A673 (cell line): Measurements from ENCODE around the gene MYBPHL. TPM values are rescaled to one million over a fixed set of nuclear protein-coding genes. Genes with fewer than 3 reads are reported as not detected.

ENCODE experiments used
- BruUV-seq: library from RNA; stranded (reverse); fragments of 400-500 nt; replicated peaks from 2 replicates; lab custom pipeline; 2021; lab: Mats Ljungman, UMichigan
- CTCF ChIA-PET: fragments of 300-600 bp; sonication (Branson Sonifier 250); formaldehyde crosslinking; loops from one replicate; lab custom pipeline; 2022; ENCODE audit warnings: antibody characterized with exemption; lab: Charles Lee
- POLR2A ChIA-PET: fragments of 300-600 bp; sonication (Branson Sonifier 250); formaldehyde crosslinking; loops from one replicate; lab custom pipeline; 2022; ENCODE audit warnings: antibody characterized with exemption; ENCODE audit not compliant: low non-redundant PET; lab: Charles Lee
- DNase-seq: peaks from one replicate; pipeline ENCODE4 v3.0.0-alpha.2; 2015; ENCODE audit warnings: low spot score
- H3K27ac ChIP-seq: fragments of 200-600 bp; sonication (generic); 2 replicates; pipeline ENCODE4 v1.5.1; 2016; ENCODE audit warnings: mixed run types, low read depth, mild to moderate bottlenecking, mixed read lengths, antibody characterized with exemption, low read length; ENCODE audit not compliant: poor library complexity, severe bottlenecking
- H3K27me3 ChIP-seq: fragments of 200-600 bp; sonication (generic); replicated peaks from 2 replicates; pipeline ENCODE4 v1.6.1; 2017; ENCODE audit warnings: mixed run types, low read depth, mild to moderate bottlenecking, mixed read lengths, antibody characterized with exemption, low read length; ENCODE audit not compliant: insufficient read depth, poor library complexity
- H3K36me3 ChIP-seq: fragments of 200-600 bp; sonication (generic); 2 replicates; pipeline ENCODE4 v1.6.1; 2016; ENCODE audit warnings: mixed run types, mild to moderate bottlenecking, mixed read lengths, antibody characterized with exemption, low read length; ENCODE audit not compliant: insufficient read depth, poor library complexity, severe bottlenecking
- H3K4me1 ChIP-seq: fragments of 200-600 bp; sonication (generic); 2 replicates; pipeline ENCODE4 v1.6.1; 2017; ENCODE audit warnings: mixed run types, mild to moderate bottlenecking, mixed read lengths, antibody characterized with exemption, low read length; ENCODE audit not compliant: insufficient read depth, poor library complexity, severe bottlenecking
- H3K4me3 ChIP-seq: fragments of 200-600 bp; sonication (generic); 2 replicates; pipeline ENCODE4 v1.5.1; 2016; ENCODE audit warnings: low read depth, mixed run types, mild to moderate bottlenecking, mixed read lengths, low read length; ENCODE audit not compliant: poor library complexity, severe bottlenecking
- H3K9me3 ChIP-seq: fragments of 200-600 bp; sonication (generic); 2 replicates; pipeline ENCODE4 v1.6.1; 2016; ENCODE audit warnings: mixed run types, low read depth, mild to moderate bottlenecking, mixed read lengths, antibody characterized with exemption, low read length; ENCODE audit not compliant: poor library complexity, severe bottlenecking
- EZH2 ChIP-seq: fragments of 200-600 bp; sonication (generic); IDR thresholded peaks from 2 replicates; pipeline ENCODE4 v1.6.1; 2017; ENCODE audit warnings: borderline replicate concordance, low read depth, mild to moderate bottlenecking, mixed read lengths, antibody characterized with exemption, low read length; ENCODE audit not compliant: poor library complexity, severe bottlenecking
- intact Hi-C: fragments of 100-400 bp; cut with micrococcal nuclease; formaldehyde crosslinking; loops from one replicate; pipeline ENCODE4 v1.10.0; 2022; ENCODE audit not compliant: unreplicated experiment
- total RNA-seq: library from RNA; stranded (reverse); gene quantifications from 2 replicates; pipeline ENCODE4 v1.2.3, GENCODE V29; 2021
- TF ChIP-seq, protein P1 (sequence below): fragments of 300-800, 200-600 bp; sonication (generic); conservative IDR thresholded peaks from 2 replicates; pipeline ENCODE4 v1.5.1; 2017; ENCODE audit warnings: low read depth, mild to moderate bottlenecking, antibody characterized with exemption, low read length, moderate library complexity, mixed read lengths

MYBPHL gene
- total RNA-seq, 1 experiment from 2014 or later = not detected

DNA sequence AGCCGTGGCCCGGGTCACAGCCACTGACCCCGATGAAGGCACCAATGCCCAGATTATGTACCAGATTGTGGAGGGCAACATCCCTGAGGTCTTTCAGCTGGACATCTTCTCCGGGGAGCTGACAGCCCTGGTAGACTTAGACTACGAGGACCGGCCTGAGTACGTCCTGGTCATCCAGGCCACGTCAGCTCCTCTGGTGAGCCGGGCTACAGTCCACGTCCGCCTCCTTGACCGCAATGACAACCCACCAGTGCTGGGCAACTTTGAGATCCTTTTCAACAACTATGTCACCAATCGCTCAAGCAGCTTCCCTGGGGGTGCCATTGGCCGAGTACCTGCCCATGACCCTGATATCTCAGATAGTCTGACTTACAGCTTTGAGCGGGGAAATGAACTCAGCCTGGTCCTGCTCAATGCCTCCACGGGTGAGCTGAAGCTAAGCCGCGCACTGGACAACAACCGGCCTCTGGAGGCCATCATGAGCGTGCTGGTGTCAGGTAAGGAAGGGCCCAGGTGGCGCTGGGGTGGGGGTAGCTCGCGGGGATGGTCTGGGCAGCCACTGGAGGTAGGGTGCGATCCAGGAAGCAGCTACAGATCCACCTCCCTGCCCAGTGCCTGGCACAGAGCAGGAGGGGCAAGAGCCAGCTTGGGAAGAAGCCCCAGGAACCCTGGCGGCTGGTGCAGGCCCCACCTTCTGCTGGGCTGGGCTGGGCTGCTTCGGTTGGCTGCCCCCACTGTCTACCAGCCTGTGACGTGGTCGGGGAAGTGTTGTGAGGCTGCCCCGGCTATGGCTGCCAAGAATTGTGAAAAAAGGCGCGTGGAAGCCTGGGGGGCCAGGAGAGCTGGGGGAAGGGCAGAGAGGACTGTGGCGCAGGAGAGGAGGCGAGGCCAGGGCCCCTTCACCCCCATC, 53.7 kb downstream of the MYBPHL start:
- TF ChIP-seq, protein P1, sequence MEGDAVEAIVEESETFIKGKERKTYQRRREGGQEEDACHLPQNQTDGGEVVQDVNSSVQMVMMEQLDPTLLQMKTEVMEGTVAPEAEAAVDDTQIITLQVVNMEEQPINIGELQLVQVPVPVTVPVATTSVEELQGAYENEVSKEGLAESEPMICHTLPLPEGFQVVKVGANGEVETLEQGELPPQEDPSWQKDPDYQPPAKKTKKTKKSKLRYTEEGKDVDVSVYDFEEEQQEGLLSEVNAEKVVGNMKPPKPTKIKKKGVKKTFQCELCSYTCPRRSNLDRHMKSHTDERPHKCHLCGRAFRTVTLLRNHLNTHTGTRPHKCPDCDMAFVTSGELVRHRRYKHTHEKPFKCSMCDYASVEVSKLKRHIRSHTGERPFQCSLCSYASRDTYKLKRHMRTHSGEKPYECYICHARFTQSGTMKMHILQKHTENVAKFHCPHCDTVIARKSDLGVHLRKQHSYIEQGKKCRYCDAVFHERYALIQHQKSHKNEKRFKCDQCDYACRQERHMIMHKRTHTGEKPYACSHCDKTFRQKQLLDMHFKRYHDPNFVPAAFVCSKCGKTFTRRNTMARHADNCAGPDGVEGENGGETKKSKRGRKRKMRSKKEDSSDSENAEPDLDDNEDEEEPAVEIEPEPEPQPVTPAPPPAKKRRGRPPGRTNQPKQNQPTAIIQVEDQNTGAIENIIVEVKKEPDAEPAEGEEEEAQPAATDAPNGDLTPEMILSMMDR = no peak
- no peak for TF ChIP-seq EZH2
- H3K27me3 ChIP-seq = no peaks in the 10 kb centered on the region
- peaks cover 28% of the 10 kb centered on the region for H3K4me1 ChIP-seq
- H3K9me3 ChIP-seq = no peaks in the 10 kb centered on the region
- ChIA-PET CTCF (interaction anchor here (0.8 to 1.1 kb wide), 2 partner anchors 13 to 24 kb away, joined by 3 read pairs; no protein-coding TSS in a partner anchor), POLR2A (no interaction called here)
- H3K27ac ChIP-seq = peak overlapping the region; percentile 82
- peak; percentile 81 for DNase-seq
- no peaks in the 10 kb centered on the region for H3K36me3 ChIP-seq
- BruUV-seq = no TSS peak
- intact Hi-C loops = no loop called here
- peak overlapping the region; percentile 29 for H3K4me3 ChIP-seq

DNA sequence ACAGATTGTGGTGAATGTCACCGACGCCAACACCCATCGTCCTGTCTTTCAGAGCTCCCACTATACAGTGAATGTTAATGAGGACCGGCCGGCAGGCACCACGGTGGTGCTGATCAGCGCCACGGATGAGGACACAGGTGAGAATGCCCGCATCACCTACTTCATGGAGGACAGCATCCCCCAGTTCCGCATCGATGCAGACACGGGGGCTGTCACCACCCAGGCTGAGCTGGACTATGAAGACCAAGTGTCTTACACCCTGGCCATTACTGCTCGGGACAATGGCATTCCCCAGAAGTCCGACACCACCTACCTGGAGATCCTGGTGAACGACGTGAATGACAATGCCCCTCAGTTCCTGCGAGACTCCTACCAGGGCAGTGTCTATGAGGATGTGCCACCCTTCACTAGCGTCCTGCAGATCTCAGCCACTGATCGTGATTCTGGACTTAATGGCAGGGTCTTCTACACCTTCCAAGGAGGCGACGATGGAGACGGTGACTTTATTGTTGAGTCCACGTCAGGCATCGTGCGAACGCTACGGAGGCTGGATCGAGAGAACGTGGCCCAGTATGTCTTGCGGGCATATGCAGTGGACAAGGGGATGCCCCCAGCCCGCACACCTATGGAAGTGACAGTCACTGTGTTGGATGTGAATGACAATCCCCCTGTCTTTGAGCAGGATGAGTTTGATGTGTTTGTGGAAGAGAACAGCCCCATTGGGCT, 54.5 kb downstream of the MYBPHL start:
- Histone ChIP-seq H3K27ac (no peak overlapping the region), H3K9me3 (no peaks in the 10 kb centered on the region), H3K27me3 (no peaks in the 10 kb centered on the region), H3K36me3 (no peaks in the 10 kb centered on the region), H3K4me3 (no peak overlapping the region), H3K4me1 (peaks cover 28% of the 10 kb centered on the region)
- TF ChIP-seq EZH2 = no peak
- TF ChIP-seq, protein P1 = no peak
- POLR2A ChIA-PET = no interaction called here
- DNase-seq = no peak
- no TSS peak for BruUV-seq
- intact Hi-C loops = no loop called here
- CTCF ChIA-PET = interaction anchor here (1.1 kb wide), 1 partner anchor 13 kb away, joined by 3 read pairs; no protein-coding TSS in a partner anchor

DNA sequence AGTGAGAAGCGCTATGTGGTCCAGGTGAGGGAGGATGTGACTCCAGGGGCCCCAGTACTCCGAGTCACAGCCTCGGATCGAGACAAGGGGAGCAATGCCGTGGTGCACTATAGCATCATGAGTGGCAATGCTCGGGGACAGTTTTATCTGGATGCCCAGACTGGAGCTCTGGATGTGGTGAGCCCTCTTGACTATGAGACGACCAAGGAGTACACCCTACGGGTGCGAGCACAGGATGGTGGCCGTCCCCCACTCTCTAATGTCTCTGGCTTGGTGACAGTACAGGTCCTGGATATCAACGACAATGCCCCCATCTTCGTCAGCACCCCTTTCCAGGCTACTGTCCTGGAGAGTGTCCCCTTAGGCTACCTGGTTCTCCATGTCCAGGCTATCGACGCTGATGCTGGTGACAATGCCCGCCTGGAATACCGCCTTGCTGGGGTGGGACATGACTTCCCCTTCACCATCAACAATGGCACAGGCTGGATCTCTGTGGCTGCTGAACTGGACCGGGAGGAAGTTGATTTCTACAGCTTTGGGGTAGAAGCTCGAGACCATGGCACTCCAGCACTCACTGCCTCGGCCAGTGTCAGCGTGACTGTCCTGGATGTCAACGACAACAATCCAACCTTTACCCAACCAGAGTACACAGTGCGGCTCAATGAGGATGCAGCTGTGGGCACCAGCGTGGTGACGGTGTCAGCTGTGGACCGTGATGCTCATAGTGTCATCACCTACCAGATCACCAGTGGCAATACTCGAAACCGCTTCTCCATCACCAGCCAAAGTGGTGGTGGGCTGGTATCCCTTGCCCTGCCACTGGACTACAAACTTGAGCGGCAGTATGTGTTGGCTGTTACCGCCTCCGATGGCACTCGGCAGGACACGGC, 55.3 kb downstream of the MYBPHL start:
- Histone ChIP-seq H3K4me1 (peaks cover 28% of the 10 kb centered on the region), H3K9me3 (no peaks in the 10 kb centered on the region), H3K4me3 (no peak overlapping the region), H3K27ac (no peak overlapping the region), H3K27me3 (no peaks in the 10 kb centered on the region), H3K36me3 (no peaks in the 10 kb centered on the region)
- BruUV-seq = TSS peak; percentile 40
- intact Hi-C loops = no loop called here
- no peak for DNase-seq
- TF ChIP-seq, protein P1 = no peak
- TF ChIP-seq EZH2 = no peak
- ChIA-PET POLR2A (no interaction called here), CTCF (no interaction called here)
